ENCODE measurements around the gene TMEM87B. TPM values are rescaled to one million over a fixed set of nuclear protein-coding genes. Genes with fewer than 3 reads are reported as not detected.

TMEM87B gene
- total and polyA plus RNA-seq, 2 of the 4 experiments (the other 2 are of a cell fraction), result 6.3 to 12.5 TPM

- POLR2A ChIA-PET (ENCODE audit: unreplicated experiment), result no interaction called here
- no TSS peak for BruUV-seq (replicated peaks)
Observed at GRCh38 chr2:112050316-112050715, 4.8 kb upstream of the TMEM87B start.

More at GRCh38 chr2:112050316-112050715, 4.8 kb upstream of the TMEM87B start:
- Histone ChIP-seq H4K20me1 (ENCODE audit: insufficient read depth, low read length) (peaks cover 3% of the 10 kb centered on the region), H3K79me1 (ENCODE audit: low read depth in 1 of 2, low read length in 2 of 2) (peaks cover 0 to 9% of the 10 kb centered on the region in 2 experiments; a peak in 2 of 4 replicates), H3K23ac (ENCODE audit: low read depth, low read length) (no peak overlapping the region), H2AK5ac (ENCODE audit: low read depth, low read length) (no peak overlapping the region), H3K4me3 (ENCODE audit: insufficient read depth, low read depth, low read length) (no peak overlapping the region), H2BK20ac (ENCODE audit: low read depth, low read length) (no peak overlapping the region), H3K4me2 (ENCODE audit: low read depth, low read length) (no peak overlapping the region), H3K27me3 (ENCODE audit: control insufficient read depth, insufficient read depth, low read length) (no peaks in the 10 kb centered on the region), H4K8ac (ENCODE audit: low read depth in 2 of 2, low read length in 2 of 2) (no peak overlapping the region), H3K9me3 (ENCODE audit: control insufficient read depth, insufficient read depth, low read length) (peaks cover 2% of the 10 kb centered on the region; the same call in 1 of the 2 replicates), H2AK9ac (replicated peaks; ENCODE audit: low read depth, low read length, poor library complexity) (no peak overlapping the region), H3K27ac (ENCODE audit: insufficient read depth, low read length) (no peak overlapping the region), H3K56ac (ENCODE audit: extremely low read depth, insufficient read depth, low read length) (no peak overlapping the region), H3K4ac (ENCODE audit: low read depth, low read length) (no peak overlapping the region), H2BK5ac (ENCODE audit: low read depth, low read length, poor library complexity, severe bottlenecking) (no peak overlapping the region), H4K91ac (ENCODE audit: insufficient read depth, low read depth, low read length) (no peak overlapping the region), H3K9ac (ENCODE audit: low read depth, low read length) (no peak overlapping the region), H3K14ac (replicated peaks; ENCODE audit: low read depth, low read length) (no peak overlapping the region), H3K36me3 (ENCODE audit: control insufficient read depth, insufficient read depth, low read length) (no peaks in the 10 kb centered on the region), H3K4me1 (ENCODE audit: control insufficient read depth, insufficient read depth, low read length) (no peaks in the 10 kb centered on the region), H4K5ac (ENCODE audit: low read depth, low read length) (no peak overlapping the region), H2AFZ (replicated peaks; ENCODE audit: low read length, poor library complexity) (no peak overlapping the region), H3K9me1 (ENCODE audit: insufficient read depth, low read length) (no peaks in the 10 kb centered on the region; the same call in 1 of the 2 replicates), H3K18ac (ENCODE audit: low read depth, low read length) (no peak overlapping the region), H2BK15ac (ENCODE audit: low read depth, low read length) (no peak overlapping the region), H2BK120ac (ENCODE audit: low read depth, low read length) (no peak overlapping the region)
- TF ChIP-seq MAZ (IDR thresholded peaks at IDR 0.05; ENCODE audit: borderline replicate concordance, low read depth, low read length) (no peak), CEBPB (IDR thresholded peaks at IDR 0.05; ENCODE audit: low read depth, low read length) (no peak), RFX5 (IDR thresholded peaks at IDR 0.05; ENCODE audit: low read depth, low read length) (no peak), RCOR1 (IDR thresholded peaks at IDR 0.05; ENCODE audit: insufficient replicate concordance, low read length) (no peak), BHLHE40 (IDR thresholded peaks at IDR 0.05; ENCODE audit: low read depth, low read length) (no peak), POLR2A (IDR thresholded peaks at IDR 0.05; ENCODE audit: low read depth, low read length) (no peak), SMC3 (IDR thresholded peaks at IDR 0.05; ENCODE audit: low read depth, low read length) (no peak), NFE2L2 (IDR thresholded peaks at IDR 0.05; ENCODE audit: low read depth, low read length) (no peak), ELK1 (IDR thresholded peaks at IDR 0.05; ENCODE audit: borderline replicate concordance, low read depth, low read length) (no peak), RAD21 (IDR thresholded peaks at IDR 0.05; ENCODE audit: low read length) (no peak), MAFK (IDR thresholded peaks at IDR 0.05; ENCODE audit: low read depth, low read length) (no peak), CHD1 (IDR thresholded peaks at IDR 0.05; ENCODE audit: low read depth, low read length) (no peak), MXI1 (IDR thresholded peaks at IDR 0.05; ENCODE audit: borderline replicate concordance, low read depth, low read length) (no peak)
- TF ChIP-seq, protein P1, sequence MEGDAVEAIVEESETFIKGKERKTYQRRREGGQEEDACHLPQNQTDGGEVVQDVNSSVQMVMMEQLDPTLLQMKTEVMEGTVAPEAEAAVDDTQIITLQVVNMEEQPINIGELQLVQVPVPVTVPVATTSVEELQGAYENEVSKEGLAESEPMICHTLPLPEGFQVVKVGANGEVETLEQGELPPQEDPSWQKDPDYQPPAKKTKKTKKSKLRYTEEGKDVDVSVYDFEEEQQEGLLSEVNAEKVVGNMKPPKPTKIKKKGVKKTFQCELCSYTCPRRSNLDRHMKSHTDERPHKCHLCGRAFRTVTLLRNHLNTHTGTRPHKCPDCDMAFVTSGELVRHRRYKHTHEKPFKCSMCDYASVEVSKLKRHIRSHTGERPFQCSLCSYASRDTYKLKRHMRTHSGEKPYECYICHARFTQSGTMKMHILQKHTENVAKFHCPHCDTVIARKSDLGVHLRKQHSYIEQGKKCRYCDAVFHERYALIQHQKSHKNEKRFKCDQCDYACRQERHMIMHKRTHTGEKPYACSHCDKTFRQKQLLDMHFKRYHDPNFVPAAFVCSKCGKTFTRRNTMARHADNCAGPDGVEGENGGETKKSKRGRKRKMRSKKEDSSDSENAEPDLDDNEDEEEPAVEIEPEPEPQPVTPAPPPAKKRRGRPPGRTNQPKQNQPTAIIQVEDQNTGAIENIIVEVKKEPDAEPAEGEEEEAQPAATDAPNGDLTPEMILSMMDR (conservative IDR thresholded peaks at IDR 0.05; ENCODE audit: low read depth, low read length), result no peak
- TF ChIP-seq, protein P2, sequence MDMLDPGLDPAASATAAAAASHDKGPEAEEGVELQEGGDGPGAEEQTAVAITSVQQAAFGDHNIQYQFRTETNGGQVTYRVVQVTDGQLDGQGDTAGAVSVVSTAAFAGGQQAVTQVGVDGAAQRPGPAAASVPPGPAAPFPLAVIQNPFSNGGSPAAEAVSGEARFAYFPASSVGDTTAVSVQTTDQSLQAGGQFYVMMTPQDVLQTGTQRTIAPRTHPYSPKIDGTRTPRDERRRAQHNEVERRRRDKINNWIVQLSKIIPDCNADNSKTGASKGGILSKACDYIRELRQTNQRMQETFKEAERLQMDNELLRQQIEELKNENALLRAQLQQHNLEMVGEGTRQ (IDR thresholded peaks at IDR 0.05; ENCODE audit: low read depth, low read length), result no peak
- WGBS, 2 experiments (ENCODE audit: extremely low coverage in 2 of 2, insufficient read length in 1 of 2), result no CpG with 5 or more reads among the region's 1 CpG
- DNase-seq (no peak), ATAC-seq (ENCODE audit: low read depth) (no peak)
- dilution Hi-C loops (cut with HindIII; ENCODE audit: low sequenced_read_pairs, unreplicated experiment), result no loop called here
- CTCF ChIA-PET, result no interaction called here
- in situ Hi-C loops (cut with MboI; ENCODE audit: low sequenced_read_pairs), result no loop called here
- intact Hi-C loops (cut with micrococcal nuclease), result loop anchor here (5.0 kb wide), 1 partner anchor 207 kb away; the partner anchor contains the start of gene ZC3H8

Data from IMR-90 (cell line).